Duodenal mucosa (tissue), 2 donors: ENCODE results near the gene CD1E.

Experiments used
- H3K27ac ChIP-seq: one replicate; pipeline ENCODE4 v1.7.0; 2013; ENCODE audit warnings: low read depth, low read length
- H3K27me3 ChIP-seq, 2 donors: one replicate each; pipeline ENCODE4 v1.7.0; 2013; ENCODE audit warnings: low read length in 2 of 2, control low read depth in 1 of 2; ENCODE audit not compliant: insufficient read depth in 2 of 2, control insufficient read depth in 1 of 2
- H3K36me3 ChIP-seq, 2 donors: one replicate each; pipeline ENCODE4 v1.7.0; 2013; ENCODE audit warnings: low read length in 2 of 2, control low read depth in 1 of 2; ENCODE audit not compliant: insufficient read depth in 2 of 2, control insufficient read depth in 1 of 2
- H3K4me1 ChIP-seq, 2 donors: one replicate each; pipeline ENCODE4 v1.7.0; 2013; ENCODE audit warnings: low read length in 2 of 2, control low read depth in 1 of 2; ENCODE audit not compliant: insufficient read depth in 2 of 2, control insufficient read depth in 1 of 2
- H3K4me3 ChIP-seq, 2 donors: one replicate each; pipeline ENCODE4 v1.7.0; 2013; ENCODE audit warnings: low read length in 2 of 2, low read depth in 1 of 2
- H3K9ac ChIP-seq, 2 donors: one replicate each; pipeline ENCODE4 v1.7.0; 2013; ENCODE audit warnings: low read length in 2 of 2, low read depth in 1 of 2
- H3K9me3 ChIP-seq, 2 donors: one replicate each; pipeline ENCODE4 v1.7.0; 2013; ENCODE audit warnings: low read length in 2 of 2, control low read depth in 1 of 2; ENCODE audit not compliant: control insufficient read depth in 1 of 2

Gene CD1E

DNA sequence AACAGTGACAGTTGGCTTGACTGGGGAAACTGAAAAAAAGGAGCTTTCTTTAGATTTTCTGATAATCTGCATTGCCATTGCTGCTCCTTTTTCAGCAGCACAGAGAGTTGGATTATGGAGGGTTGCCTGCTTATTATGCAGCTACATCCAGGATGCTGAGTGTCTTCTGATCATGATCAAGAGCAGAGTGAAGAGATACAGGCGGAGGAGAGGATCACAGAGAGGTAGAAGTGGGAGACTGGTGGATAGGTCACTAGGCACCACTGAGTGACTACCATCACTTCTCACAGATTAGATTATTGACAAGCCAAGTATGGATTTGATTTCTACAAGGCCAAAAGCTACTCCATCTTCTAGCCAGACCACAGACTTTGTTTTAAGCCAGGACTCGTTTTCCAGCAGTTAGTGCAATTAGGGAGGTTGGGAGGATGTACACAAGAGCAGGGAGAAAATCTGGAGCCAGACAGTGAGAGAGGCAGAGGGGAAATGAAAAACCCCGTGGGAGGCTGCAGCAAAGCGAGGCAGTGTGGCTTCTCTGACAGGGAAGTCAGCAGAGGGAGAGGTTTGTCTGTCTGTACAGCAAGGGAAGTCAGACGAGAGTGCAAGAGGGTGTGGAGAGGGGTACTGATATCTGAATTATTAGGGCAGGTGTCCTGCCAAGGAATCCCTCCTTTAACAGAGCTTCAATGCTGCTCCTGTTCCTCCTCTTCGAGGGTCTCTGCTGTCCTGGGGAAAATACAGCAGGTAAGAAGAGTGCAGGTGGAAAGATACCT, at the start of gene CD1E:
CD1E (plus strand) TSS at position 592 of the 773 bp plus-strand sequence; CDS start at position 687, 95 bp downstream.
- no peak within 1 kb of the TSS for H3K9ac ChIP-seq
- H3K27ac ChIP-seq: no peak within 1 kb of the TSS
- no peaks in the 10 kb centered on the region for H3K9me3 ChIP-seq
- H3K27me3 ChIP-seq: no peaks in the 10 kb centered on the region
- no peak within 1 kb of the TSS for H3K4me3 ChIP-seq
- no peaks in the 10 kb centered on the region for H3K4me1 ChIP-seq
- no peaks in the 10 kb centered on the region for H3K36me3 ChIP-seq

DNA sequence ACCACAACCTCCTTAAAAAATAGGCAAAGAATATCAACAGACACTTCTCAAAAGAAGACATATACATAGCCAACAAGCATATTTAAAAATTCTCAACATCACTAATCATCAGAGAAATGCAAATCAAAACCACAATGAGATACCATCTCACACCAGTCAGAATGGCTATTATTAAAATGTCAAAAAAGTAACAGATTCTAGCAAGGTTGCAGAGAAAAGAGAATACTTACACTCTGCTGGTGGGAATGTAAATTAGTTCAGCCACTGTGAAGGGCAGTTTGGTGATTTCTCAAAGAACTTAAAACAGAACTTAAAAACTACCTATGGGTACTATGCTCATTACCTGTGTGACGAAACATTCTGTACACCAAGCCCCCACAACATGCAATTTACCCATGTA, 43.1 kb upstream of the CD1E start:
- H3K4me3 ChIP-seq: no peak overlapping the region
- H3K9me3 ChIP-seq: peaks cover 0 to 9% of the 10 kb centered on the region in 2 donors

DNA sequence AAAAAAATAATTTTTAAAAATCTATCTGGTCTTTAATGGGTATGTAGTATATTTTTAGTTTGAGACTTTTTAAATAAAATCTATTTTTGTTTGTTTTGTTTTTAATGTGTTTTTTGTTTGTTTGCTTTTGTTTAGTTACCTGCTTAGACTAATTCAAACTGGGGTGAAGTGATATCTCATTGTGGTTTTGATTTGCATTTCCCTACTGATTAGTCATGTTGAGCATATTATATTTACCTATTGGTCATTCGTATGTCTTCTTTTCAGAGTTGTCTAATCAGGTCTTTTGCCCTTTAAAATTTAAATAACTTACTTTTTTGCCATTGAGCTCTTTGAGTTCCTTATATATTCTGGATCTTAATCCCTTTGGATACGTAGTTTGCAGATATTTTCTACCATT, 42.6 kb upstream of the CD1E start:
- Histone ChIP-seq H3K9ac (no peak overlapping the region), H3K36me3 (no peaks in the 10 kb centered on the region), H3K9me3 (peaks cover 0 to 9% of the 10 kb centered on the region in 2 donors), H3K4me3 (no peak overlapping the region), H3K27ac (no peak overlapping the region), H3K27me3 (no peaks in the 10 kb centered on the region), H3K4me1 (no peaks in the 10 kb centered on the region)

More for the DNA sequence above, 43.1 kb upstream of the CD1E start:
- Histone ChIP-seq H3K4me1 (no peaks in the 10 kb centered on the region), H3K27me3 (no peaks in the 10 kb centered on the region), H3K36me3 (no peaks in the 10 kb centered on the region), H3K27ac (no peak overlapping the region), H3K9ac (no peak overlapping the region)

DNA sequence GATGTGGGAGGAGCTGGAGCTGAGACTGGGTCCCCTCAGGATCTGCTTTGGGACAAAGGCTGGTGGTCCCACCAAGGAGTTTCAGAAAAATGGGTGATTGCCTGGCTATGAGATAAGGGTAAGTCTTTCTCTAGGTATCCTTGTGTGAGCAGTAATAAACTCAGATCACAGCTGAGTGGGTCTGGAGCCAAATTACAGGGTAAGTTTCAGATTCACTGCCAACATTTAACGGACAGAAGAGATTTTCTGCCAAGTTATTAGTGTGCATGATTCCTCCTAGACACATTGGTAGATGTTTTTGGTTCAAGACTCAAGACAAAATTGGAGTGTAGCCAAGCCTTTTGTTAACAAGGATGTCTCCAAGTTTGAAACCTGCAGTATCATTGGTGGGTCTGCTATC, 29.8 kb upstream of the CD1E start:
- Histone ChIP-seq H3K9me3 (no peaks in the 10 kb centered on the region), H3K27ac (no peak overlapping the region), H3K27me3 (no peaks in the 10 kb centered on the region), H3K4me3 (no peak overlapping the region), H3K4me1 (no peaks in the 10 kb centered on the region), H3K9ac (no peak overlapping the region), H3K36me3 (no peaks in the 10 kb centered on the region)

DNA sequence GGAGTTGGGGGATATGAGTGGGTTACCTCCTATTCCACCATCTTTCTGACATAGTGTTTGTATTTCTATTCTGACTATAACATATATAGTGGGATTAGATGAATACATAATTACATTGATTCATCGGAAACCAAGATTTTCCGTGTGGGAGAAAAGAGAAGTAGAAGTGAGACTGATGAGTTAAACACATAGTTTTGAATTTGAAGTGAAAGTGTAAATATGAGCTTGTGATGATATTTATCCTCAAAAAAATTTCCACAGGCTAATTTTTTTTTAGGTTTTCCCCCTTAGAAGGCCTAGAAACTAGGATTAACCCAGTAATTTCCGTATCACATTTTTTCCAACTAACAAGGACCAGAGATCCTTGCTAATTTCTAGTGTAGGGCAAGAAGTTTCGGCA, 29.3 kb upstream of the CD1E start:
- no peak overlapping the region for H3K4me3 ChIP-seq
- H3K4me1 ChIP-seq: no peaks in the 10 kb centered on the region
- no peak overlapping the region for H3K9ac ChIP-seq
- no peaks in the 10 kb centered on the region for H3K27me3 ChIP-seq
- H3K36me3 ChIP-seq: no peaks in the 10 kb centered on the region
- H3K27ac ChIP-seq: no peak overlapping the region
- no peaks in the 10 kb centered on the region for H3K9me3 ChIP-seq

DNA sequence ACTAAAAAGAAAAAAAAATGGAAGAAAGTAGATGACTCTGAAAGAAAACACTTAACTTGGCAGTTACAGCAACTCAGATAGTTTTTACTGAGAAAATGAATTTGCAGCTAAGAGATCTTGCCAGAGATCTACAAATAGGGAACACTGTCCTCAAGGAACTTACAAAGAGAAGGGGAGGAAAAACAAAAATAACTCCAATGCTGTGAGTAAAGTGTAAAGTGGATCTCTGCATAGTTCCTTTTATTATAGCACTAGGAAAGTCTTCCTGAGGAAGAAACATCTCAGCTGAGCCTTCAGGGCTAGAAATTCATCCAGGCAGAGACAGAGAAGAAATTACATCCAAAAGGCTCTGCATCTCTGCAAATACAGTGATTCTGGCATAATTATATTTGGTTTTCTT, 26.2 kb upstream of the CD1E start:
- Histone ChIP-seq H3K4me3 (no peak overlapping the region), H3K4me1 (no peaks in the 10 kb centered on the region), H3K27me3 (no peaks in the 10 kb centered on the region), H3K27ac (no peak overlapping the region), H3K36me3 (no peaks in the 10 kb centered on the region), H3K9me3 (no peaks in the 10 kb centered on the region), H3K9ac (no peak overlapping the region)

DNA sequence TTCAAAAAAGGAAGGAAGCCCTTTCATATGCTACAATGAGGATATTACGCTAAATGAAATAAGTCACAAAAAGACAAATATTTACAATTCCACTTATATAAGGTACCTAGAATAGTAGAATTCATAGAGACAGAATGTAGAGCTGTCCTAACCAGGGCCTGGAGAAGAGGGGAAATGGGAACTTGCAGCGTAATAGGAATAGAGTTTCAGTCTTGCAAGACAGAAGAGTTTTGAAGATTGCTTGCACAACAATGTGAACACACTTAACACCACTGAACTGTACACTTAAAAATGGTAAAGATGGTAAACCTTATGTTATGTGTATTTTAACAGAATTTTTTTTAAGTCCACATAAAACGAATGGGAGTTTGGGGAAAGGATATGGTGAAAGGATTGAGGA, 25.3 kb upstream of the CD1E start:
- H3K36me3 ChIP-seq: no peaks in the 10 kb centered on the region
- no peaks in the 10 kb centered on the region for H3K4me1 ChIP-seq
- no peaks in the 10 kb centered on the region for H3K27me3 ChIP-seq
- no peak overlapping the region for H3K4me3 ChIP-seq
- H3K27ac ChIP-seq: no peak overlapping the region
- no peaks in the 10 kb centered on the region for H3K9me3 ChIP-seq
- H3K9ac ChIP-seq: no peak overlapping the region

DNA sequence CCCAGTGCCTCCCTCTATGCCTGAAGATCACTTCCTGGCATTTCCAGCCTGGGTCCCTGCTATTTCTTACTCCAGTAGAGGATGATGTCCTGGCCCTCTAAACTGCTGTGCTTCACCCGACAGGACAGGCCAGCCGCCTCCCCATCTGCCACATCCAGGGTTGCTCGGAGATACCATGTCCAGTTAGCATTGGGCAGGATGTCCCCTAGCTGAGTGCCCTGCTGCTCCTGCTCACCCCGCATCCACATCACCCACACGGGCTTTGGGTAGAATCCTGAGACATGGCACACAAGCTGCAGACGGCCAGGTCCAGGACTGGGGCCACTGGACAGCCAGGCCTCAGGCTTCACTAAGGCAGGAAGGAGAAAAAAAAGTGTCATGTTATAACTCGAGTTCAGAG, 24.4 kb upstream of the CD1E start:
- H3K4me3 ChIP-seq: no peak overlapping the region

DNA sequence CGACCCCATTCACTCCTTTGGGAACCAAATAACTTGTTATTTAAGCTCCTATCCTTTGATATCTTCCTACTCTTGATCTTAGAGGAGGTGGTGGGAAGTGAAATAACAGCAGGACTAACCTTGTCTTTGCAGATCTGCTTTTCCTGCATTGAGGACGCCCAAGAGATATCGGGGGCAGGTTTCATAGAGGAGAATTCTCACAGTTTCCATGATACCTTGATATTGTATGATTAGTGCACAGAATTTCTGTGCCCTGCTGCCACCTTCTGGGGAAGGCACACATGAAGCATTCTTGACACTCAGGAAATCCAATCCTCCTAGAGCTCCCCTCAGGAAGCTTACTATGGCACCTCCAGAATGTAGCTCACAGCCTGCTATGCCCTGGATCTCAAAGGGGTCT, 24.0 kb upstream of the CD1E start:
- H3K27ac ChIP-seq: no peak overlapping the region

More for the DNA sequence above, 24.4 kb upstream of the CD1E start:
- H3K4me1 ChIP-seq: no peaks in the 10 kb centered on the region
- no peaks in the 10 kb centered on the region for H3K9me3 ChIP-seq
- no peak overlapping the region for H3K9ac ChIP-seq
- no peak overlapping the region for H3K27ac ChIP-seq
- no peaks in the 10 kb centered on the region for H3K27me3 ChIP-seq
- no peaks in the 10 kb centered on the region for H3K36me3 ChIP-seq

DNA sequence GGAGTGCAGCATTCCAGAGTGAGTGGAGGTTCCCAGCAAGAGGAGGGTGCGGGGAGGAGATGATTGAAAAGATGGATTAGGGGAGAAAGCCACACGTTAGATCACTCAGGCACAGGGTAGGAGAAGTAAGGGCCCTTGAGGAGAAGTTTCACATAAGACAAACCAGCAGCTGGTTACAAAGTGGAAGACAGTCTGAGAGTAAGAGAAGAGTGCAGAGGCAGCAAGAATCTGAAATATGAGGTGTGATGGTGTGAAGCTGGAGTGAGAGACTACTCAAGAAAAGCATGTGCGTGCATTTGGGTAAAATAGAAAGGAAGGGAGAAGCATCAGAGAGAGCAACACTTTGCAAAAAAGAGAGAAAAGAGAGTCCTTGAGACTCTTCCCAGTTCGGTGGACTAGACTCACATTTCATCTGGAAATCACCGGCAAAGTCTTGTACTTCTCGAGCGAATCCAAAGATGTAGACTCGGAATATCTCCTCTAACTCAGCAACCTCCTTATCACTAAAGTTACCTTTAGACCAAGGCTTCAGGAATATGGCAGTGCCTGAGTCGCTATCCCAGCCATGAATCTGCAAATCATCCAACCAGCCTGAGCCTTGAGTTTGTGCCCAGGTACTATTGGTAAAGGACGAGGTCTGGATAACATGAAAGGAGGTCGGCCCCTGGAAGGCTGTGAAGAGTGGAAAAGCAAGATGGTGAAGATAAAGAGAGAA, 23.1 kb upstream of the CD1E start:
- H3K27ac ChIP-seq: no peak overlapping the region
- no peak overlapping the region for H3K9ac ChIP-seq
- no peaks in the 10 kb centered on the region for H3K9me3 ChIP-seq
- H3K4me1 ChIP-seq: no peaks in the 10 kb centered on the region
- H3K27me3 ChIP-seq: no peaks in the 10 kb centered on the region
- H3K4me3 ChIP-seq: no peak overlapping the region
- no peaks in the 10 kb centered on the region for H3K36me3 ChIP-seq

More for the DNA sequence above, 24.0 kb upstream of the CD1E start:
- no peaks in the 10 kb centered on the region for H3K27me3 ChIP-seq
- H3K9me3 ChIP-seq: no peaks in the 10 kb centered on the region
- no peak overlapping the region for H3K9ac ChIP-seq
- H3K4me1 ChIP-seq: no peaks in the 10 kb centered on the region
- H3K4me3 ChIP-seq: no peak overlapping the region
- H3K36me3 ChIP-seq: no peaks in the 10 kb centered on the region
